HEK293T (cell line): ENCODE results near the gene UNC13D.
A peak's percentile ranks its signal among the peaks of the same experiment; 100 is the strongest.

Experiments used
- CTCF ChIA-PET: fragments of 350-600 bp; formaldehyde crosslinking; extraction: SDS; loops from one replicate; lab custom pipeline; 2021; ENCODE audit warnings: antibody characterized with exemption, inconsistent platforms; lab: Yijun Ruan, JAX
- POLR2A ChIA-PET: fragments of 350-600 bp; formaldehyde crosslinking; extraction: SDS; loops from one replicate; lab custom pipeline; 2020; ENCODE audit warnings: antibody characterized with exemption, inconsistent platforms; lab: Yijun Ruan, JAX
- DNase-seq: peaks from one replicate; pipeline ENCODE4 v3.0.0; 2012; ENCODE audit warnings: mixed read lengths; ENCODE audit errors: extremely low spot score
- ARNT ChIP-seq: fragments of 450-650 bp; IDR thresholded peaks from 2 replicates; pipeline ENCODE4 v1.6.1; 2017; ENCODE audit warnings: mild to moderate bottlenecking
- BHLHE40 ChIP-seq: fragments of 450-650 bp; IDR thresholded peaks from 2 replicates; pipeline ENCODE4 v1.6.1; 2016; ENCODE audit warnings: mild to moderate bottlenecking, moderate library complexity, borderline replicate concordance
- CTBP1 ChIP-seq: fragments of 450-650 bp; IDR thresholded peaks from 2 replicates; pipeline ENCODE4 v1.6.1; 2016; ENCODE audit warnings: borderline replicate concordance
- ELF4 ChIP-seq: fragments of 450-650 bp; IDR thresholded peaks from 2 replicates; pipeline ENCODE4 v1.6.1; 2017; ENCODE audit warnings: antibody characterized with exemption
- FOXA1 ChIP-seq: fragments of 450-650 bp; IDR thresholded peaks from 2 replicates; pipeline ENCODE4 v1.6.1; 2016; ENCODE audit warnings: mild to moderate bottlenecking
- FOXK2 ChIP-seq: fragments of 450-650 bp; IDR thresholded peaks from 2 replicates; pipeline ENCODE4 v1.6.1; 2016; ENCODE audit warnings: mild to moderate bottlenecking
- FOXM1 ChIP-seq: fragments of 450-650 bp; IDR thresholded peaks from 2 replicates; pipeline ENCODE4 v1.6.1; 2017; ENCODE audit warnings: mild to moderate bottlenecking, borderline replicate concordance
- HDGF ChIP-seq: fragments of 450-650 bp; IDR thresholded peaks from 2 replicates; pipeline ENCODE4 v1.6.1; 2017; ENCODE audit warnings: antibody characterized with exemption, borderline replicate concordance
- L3MBTL2 ChIP-seq: fragments of 450-650 bp; conservative IDR thresholded peaks from 2 replicates; pipeline ENCODE4 v1.6.1; 2016; ENCODE audit warnings: mild to moderate bottlenecking
- LEF1 ChIP-seq: fragments of 450-650 bp; IDR thresholded peaks from 2 replicates; pipeline ENCODE4 v1.6.1; 2017; ENCODE audit warnings: mild to moderate bottlenecking, borderline replicate concordance
- NFRKB ChIP-seq: fragments of 450-650 bp; IDR thresholded peaks from 2 replicates; pipeline ENCODE4 v1.6.1; 2016; ENCODE audit warnings: mild to moderate bottlenecking, moderate library complexity
- SP1 ChIP-seq: fragments of 450-650 bp; IDR thresholded peaks from 2 replicates; pipeline ENCODE4 v1.6.1; 2017
- SUZ12 ChIP-seq: fragments of 450-650 bp; IDR thresholded peaks from 2 replicates; pipeline ENCODE4 v1.6.1; 2016; ENCODE audit warnings: mild to moderate bottlenecking
- TARDBP ChIP-seq: fragments of 450-650 bp; IDR thresholded peaks from 2 replicates; pipeline ENCODE4 v1.6.1; 2016
- ZNF384 ChIP-seq: fragments of 450-650 bp; IDR thresholded peaks from 2 replicates; pipeline ENCODE4 v1.6.1; 2016
- TF ChIP-seq, protein P1 (sequence below): fragments of 450-650 bp; IDR thresholded peaks from 2 replicates; pipeline ENCODE4 v1.6.1; 2016

Gene UNC13D

DNA sequence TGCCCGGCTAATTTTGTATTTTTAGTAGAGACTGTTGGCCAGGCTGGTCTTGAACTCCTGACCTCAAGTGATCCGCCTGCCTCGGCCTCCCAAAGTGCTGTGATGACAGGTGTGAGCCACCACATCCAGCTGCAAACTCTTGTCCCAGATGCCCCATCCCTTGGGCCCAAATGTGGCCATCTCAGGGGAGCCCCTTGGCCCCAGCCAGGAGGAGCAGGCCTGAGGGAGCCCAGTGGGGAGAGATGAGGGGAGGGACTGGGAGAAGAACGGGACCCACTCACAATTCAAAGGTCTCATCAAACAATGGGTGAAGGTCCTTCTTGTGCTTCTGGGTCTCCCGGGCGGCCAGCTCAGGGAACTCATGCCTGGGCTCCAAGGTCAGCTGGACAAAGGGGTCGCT is 14.5 kb downstream of the UNC13D start:
- no peak for TF ChIP-seq L3MBTL2
- TF ChIP-seq FOXK2: no peak
- TF ChIP-seq SUZ12: no peak
- TF ChIP-seq TARDBP: no peak
- TF ChIP-seq, protein P1, sequence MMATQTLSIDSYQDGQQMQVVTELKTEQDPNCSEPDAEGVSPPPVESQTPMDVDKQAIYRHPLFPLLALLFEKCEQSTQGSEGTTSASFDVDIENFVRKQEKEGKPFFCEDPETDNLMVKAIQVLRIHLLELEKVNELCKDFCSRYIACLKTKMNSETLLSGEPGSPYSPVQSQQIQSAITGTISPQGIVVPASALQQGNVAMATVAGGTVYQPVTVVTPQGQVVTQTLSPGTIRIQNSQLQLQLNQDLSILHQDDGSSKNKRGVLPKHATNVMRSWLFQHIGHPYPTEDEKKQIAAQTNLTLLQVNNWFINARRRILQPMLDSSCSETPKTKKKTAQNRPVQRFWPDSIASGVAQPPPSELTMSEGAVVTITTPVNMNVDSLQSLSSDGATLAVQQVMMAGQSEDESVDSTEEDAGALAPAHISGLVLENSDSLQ: no peak
- no peak for TF ChIP-seq LEF1
- TF ChIP-seq NFRKB: no peak
- TF ChIP-seq ARNT: no peak
- no peak for TF ChIP-seq ZNF384
- no peak for TF ChIP-seq SP1
- no peak for TF ChIP-seq HDGF
- TF ChIP-seq ELF4: no peak
- no peak for TF ChIP-seq FOXA1
- no peak for TF ChIP-seq CTBP1
- no peak for TF ChIP-seq BHLHE40
- TF ChIP-seq FOXM1: no peak
- ChIA-PET CTCF (interaction anchor here (0.8 to 1.4 kb wide), 12 partner anchors 9 to 76 kb away, joined by 3 to 11 read pairs (median 4); partner anchors contain the start of genes GALK1 and WBP2), POLR2A (interaction anchor here (0.9 to 1.6 kb wide), 6 partner anchors 18 to 64 kb away, joined by 3 to 22 read pairs (median 5); partner anchors contain the start of gene WBP2)
- DNase-seq: no peak

DNA sequence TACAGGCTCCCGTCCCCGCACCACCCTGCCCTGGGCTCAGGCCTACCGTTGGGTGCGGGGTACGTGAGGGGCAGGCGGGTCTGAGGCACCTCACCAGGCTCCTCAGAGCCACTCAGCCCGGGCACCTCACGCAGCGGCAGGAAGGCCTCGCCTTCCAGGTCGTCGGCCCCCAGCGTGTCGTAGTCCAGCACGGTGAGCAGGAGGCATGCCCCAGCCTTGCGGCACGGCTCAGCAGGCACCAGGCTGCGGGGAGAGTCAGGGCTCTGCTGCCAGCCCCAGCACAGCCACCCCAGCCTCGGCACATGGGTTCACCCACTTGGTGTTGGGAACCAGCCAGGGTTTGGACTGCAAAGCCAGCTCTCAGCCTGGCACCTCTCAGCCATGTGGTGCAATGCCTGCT is 15.5 kb downstream of the UNC13D start:
- CTCF ChIA-PET: interaction anchor here (0.7 to 1.2 kb wide), 3 partner anchors 41 to 65 kb away, joined by 3 to 4 read pairs (median 3); no protein-coding TSS in a partner anchor
- POLR2A ChIA-PET: interaction anchor here (1.0 kb wide), 1 partner anchor 49 kb away, joined by 6 read pairs; a partner anchor contains a TSS
- DNase-seq: no peak
- TF ChIP-seq L3MBTL2 (no peak), BHLHE40 (no peak), LEF1 (no peak), FOXM1 (no peak), FOXK2 (no peak), FOXA1 (no peak), HDGF (no peak), TARDBP (no peak), CTBP1 (no peak)
- TF ChIP-seq, protein P1: no peak

DNA sequence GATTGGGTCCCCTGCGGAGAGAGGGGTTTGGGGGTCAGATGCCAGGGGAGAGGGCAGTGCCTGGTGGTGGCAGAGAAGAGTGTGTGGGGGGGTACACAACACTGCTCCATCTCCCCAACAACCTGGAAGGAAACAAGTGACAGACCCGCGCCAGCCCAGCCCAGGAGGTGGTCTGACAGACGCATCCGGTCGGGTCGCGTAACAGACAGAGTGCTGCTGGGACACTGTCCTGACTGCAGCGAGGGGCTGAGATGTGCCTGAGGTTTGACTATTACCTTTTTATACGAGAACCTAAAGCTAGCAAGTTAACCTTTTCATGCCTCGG is 16.2 kb downstream of the UNC13D start:
- TF ChIP-seq SP1 (no peak), CTBP1 (no peak), SUZ12 (no peak), ZNF384 (no peak), NFRKB (no peak), FOXM1 (no peak)
- TF ChIP-seq, protein P1: no peak
- POLR2A ChIA-PET: interaction anchor here (1.0 to 3.6 kb wide), 4 partner anchors 27 to 72 kb away, joined by 3 to 23 read pairs (median 5); partner anchors contain the start of gene WBP2
- no peak for DNase-seq
- CTCF ChIA-PET: interaction anchor here (1.7 to 1.8 kb wide), 2 partner anchors 9 to 51 kb away, joined by 4 read pairs; no protein-coding TSS in a partner anchor

DNA sequence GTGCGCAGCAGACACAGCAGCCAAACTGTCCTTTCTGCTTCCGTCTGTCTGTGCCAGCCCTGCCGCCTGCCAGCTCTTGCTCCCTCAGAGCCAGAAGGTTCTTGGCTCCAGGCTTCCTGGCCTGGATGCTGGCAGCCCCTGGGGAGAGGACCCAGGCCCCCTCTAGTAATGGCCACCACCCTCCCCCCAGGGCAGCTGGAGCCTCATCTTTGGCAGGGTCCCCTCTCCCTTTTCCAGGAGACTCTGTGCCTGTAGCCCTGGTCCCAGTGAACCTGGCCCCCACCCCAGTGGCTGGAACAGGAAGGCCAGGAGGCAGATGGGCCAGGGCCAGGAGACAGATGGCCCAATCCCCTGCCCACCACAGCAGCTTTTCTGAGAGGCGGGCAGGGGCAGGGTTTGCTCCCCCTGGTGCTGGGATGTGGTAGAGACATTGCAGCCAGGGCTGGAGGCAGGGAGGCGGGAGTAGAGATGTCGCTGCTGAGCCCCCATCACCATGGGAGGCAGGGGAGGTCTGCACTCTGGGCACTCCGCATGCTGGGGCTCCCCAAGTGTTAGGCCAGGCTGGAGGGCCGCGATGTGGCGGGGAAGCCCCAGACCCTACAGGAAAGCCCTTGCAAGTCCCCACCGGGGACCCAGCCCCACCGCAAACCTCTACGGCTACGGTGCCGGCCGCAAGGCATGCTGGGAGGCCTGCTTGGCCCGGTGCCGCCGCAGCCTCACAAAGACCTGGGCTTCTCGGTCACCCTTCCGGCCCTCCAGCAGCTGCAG is 16.7 kb downstream of the UNC13D start:
- CTCF ChIA-PET: interaction anchor here (0.5 to 1.8 kb wide), 9 partner anchors 9 to 513 kb away, joined by 3 to 4 read pairs (median 4); partner anchors contain the start of gene WBP2
- peak; percentile 91 for DNase-seq
- TF ChIP-seq ZNF384 (no peak), LEF1 (no peak), NFRKB (no peak), FOXM1 (no peak), L3MBTL2 (no peak), SP1 (no peak), BHLHE40 (no peak), FOXA1 (no peak), TARDBP (no peak), SUZ12 (no peak), FOXK2 (no peak), HDGF (no peak; the same call in 1 of the 2 replicates), ELF4 (no peak), CTBP1 (no peak), ARNT (no peak)
- TF ChIP-seq, protein P1: no peak
- POLR2A ChIA-PET: interaction anchor here (0.9 to 3.6 kb wide), 7 partner anchors 11 to 73 kb away, joined by 3 to 23 read pairs (median 4); partner anchors contain the start of genes UNK and WBP2
